ENCODE results near the gene ALDH1B1.
A peak's percentile ranks its signal among the peaks of the same experiment; 100 is the strongest.

ALDH1B1 gene

DNA sequence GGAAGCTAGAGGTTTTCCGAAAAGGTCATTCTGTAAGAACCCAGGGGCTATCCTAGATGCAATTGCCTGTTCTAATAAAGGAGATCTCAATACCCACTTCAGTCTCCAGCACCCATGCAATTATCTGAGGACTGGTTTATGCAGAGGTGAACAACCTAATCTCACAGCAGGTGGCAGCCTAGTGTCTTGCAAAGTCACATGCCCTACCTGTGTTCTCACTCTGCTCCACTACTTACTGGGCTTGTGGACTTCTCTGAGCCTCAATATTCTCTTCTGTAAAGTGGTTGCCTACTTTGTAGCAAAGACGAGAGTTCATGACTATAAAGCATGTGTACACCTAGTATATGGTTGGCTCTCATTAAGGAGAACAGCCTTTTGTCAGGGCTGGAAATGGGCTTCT, 21.0 kb upstream of the ALDH1B1 start:
- no peaks in the 10 kb centered on the region for H3K9me2 ChIP-seq (replicated peaks; ENCODE audit: insufficient read depth, low read length)

GRCh38 chr9:38372762-38373619, 19.5 kb upstream of the ALDH1B1 start:
- H3K9ac ChIP-seq (ENCODE audit: low read length) = no peak overlapping the region
- H3K9me3 ChIP-seq (ENCODE audit: insufficient read depth, low read length) = no peaks in the 10 kb centered on the region
- H3K27ac ChIP-seq (ENCODE audit: low read depth, low read length) = no peak overlapping the region
- H3K27me3 ChIP-seq (ENCODE audit: low read length) = no peaks in the 10 kb centered on the region
- H3K79me2 ChIP-seq (ENCODE audit: insufficient read depth, low read length) = no peaks in the 10 kb centered on the region
- no peaks in the 10 kb centered on the region for H3K9me2 ChIP-seq (replicated peaks; ENCODE audit: insufficient read depth, low read length)
- H2AFZ ChIP-seq (ENCODE audit: low read depth, low read length, severe bottlenecking) = no peak overlapping the region
- TF ChIP-seq, protein P1, sequence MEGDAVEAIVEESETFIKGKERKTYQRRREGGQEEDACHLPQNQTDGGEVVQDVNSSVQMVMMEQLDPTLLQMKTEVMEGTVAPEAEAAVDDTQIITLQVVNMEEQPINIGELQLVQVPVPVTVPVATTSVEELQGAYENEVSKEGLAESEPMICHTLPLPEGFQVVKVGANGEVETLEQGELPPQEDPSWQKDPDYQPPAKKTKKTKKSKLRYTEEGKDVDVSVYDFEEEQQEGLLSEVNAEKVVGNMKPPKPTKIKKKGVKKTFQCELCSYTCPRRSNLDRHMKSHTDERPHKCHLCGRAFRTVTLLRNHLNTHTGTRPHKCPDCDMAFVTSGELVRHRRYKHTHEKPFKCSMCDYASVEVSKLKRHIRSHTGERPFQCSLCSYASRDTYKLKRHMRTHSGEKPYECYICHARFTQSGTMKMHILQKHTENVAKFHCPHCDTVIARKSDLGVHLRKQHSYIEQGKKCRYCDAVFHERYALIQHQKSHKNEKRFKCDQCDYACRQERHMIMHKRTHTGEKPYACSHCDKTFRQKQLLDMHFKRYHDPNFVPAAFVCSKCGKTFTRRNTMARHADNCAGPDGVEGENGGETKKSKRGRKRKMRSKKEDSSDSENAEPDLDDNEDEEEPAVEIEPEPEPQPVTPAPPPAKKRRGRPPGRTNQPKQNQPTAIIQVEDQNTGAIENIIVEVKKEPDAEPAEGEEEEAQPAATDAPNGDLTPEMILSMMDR (IDR thresholded peaks at IDR 0.05; ENCODE audit: insufficient read depth, low read length, poor library complexity, severe bottlenecking) = no peak
- no peak for TF ChIP-seq EZH2phosphoT487 (conservative IDR thresholded peaks at IDR 0.05; ENCODE audit: low read length)
- H3K4me2 ChIP-seq (ENCODE audit: low read depth, low read length, poor library complexity, severe bottlenecking) = no peak overlapping the region
- no peaks in the 10 kb centered on the region for H4K20me1 ChIP-seq (ENCODE audit: low read depth, low read length)
- no peaks in the 10 kb centered on the region for H3K36me3 ChIP-seq (ENCODE audit: low read length)
- no peaks in the 10 kb centered on the region for H3F3A ChIP-seq (ENCODE audit: insufficient read depth)
- no peak overlapping the region for H3K4me3 ChIP-seq (ENCODE audit: insufficient read depth, low read length, poor library complexity, severe bottlenecking)

More for the DNA sequence above, 21.0 kb upstream of the ALDH1B1 start:
- H3K4me3 ChIP-seq (ENCODE audit: insufficient read depth, low read length, poor library complexity, severe bottlenecking) = no peak overlapping the region
- no peaks in the 10 kb centered on the region for H3K79me2 ChIP-seq (ENCODE audit: insufficient read depth, low read length)
- H3K9me3 ChIP-seq (ENCODE audit: insufficient read depth, low read length) = no peaks in the 10 kb centered on the region
- no peaks in the 10 kb centered on the region for H3K36me3 ChIP-seq (ENCODE audit: low read length)
- no peak overlapping the region for H2AFZ ChIP-seq (ENCODE audit: low read depth, low read length, severe bottlenecking)
- H4K20me1 ChIP-seq (ENCODE audit: low read depth, low read length) = no peaks in the 10 kb centered on the region
- TF ChIP-seq, protein P1 (IDR thresholded peaks at IDR 0.05; ENCODE audit: insufficient read depth, low read length, poor library complexity, severe bottlenecking) = peak; percentile 10
- no peak for TF ChIP-seq EZH2phosphoT487 (conservative IDR thresholded peaks at IDR 0.05; ENCODE audit: low read length)
- no peak overlapping the region for H3K4me2 ChIP-seq (ENCODE audit: low read depth, low read length, poor library complexity, severe bottlenecking)
- no peak overlapping the region for H3K9ac ChIP-seq (ENCODE audit: low read length)
- H3F3A ChIP-seq (ENCODE audit: insufficient read depth) = no peaks in the 10 kb centered on the region
- H3K27me3 ChIP-seq (ENCODE audit: low read length) = no peaks in the 10 kb centered on the region
- no peak overlapping the region for H3K27ac ChIP-seq (ENCODE audit: low read depth, low read length)

DNA sequence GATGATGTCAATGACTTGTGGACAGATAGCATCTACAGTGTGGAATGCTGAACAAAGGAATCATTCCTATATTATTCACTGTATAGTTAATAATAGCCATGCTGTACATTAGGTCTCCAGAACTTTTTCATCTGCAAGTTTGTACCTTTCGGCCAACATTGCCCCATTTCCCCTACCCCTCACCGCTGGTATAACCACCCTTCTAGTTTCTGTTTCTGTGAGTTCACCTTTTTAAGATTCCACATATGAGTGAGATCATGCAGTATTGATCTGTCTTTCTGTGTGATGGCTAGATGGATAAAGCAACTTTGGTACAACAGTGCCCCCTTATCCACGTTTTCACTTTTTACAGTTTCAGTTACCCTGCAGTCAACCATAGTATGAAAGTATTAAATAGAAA, 18.8 kb upstream of the ALDH1B1 start:
- Histone ChIP-seq H3K9ac (ENCODE audit: low read length) (no peak overlapping the region), H3F3A (ENCODE audit: insufficient read depth) (no peaks in the 10 kb centered on the region), H3K36me3 (ENCODE audit: low read length) (no peaks in the 10 kb centered on the region), H3K27me3 (ENCODE audit: low read length) (no peaks in the 10 kb centered on the region), H3K4me2 (ENCODE audit: low read depth, low read length, poor library complexity, severe bottlenecking) (no peak overlapping the region), H2AFZ (ENCODE audit: low read depth, low read length, severe bottlenecking) (no peak overlapping the region), H3K9me2 (replicated peaks; ENCODE audit: insufficient read depth, low read length) (no peaks in the 10 kb centered on the region), H3K4me3 (ENCODE audit: insufficient read depth, low read length, poor library complexity, severe bottlenecking) (no peak overlapping the region), H3K27ac (ENCODE audit: low read depth, low read length) (no peak overlapping the region), H3K79me2 (ENCODE audit: insufficient read depth, low read length) (no peaks in the 10 kb centered on the region), H4K20me1 (ENCODE audit: low read depth, low read length) (no peaks in the 10 kb centered on the region), H3K9me3 (ENCODE audit: insufficient read depth, low read length) (no peaks in the 10 kb centered on the region)
- no peak for TF ChIP-seq EZH2phosphoT487 (conservative IDR thresholded peaks at IDR 0.05; ENCODE audit: low read length)
- TF ChIP-seq, protein P1 (IDR thresholded peaks at IDR 0.05; ENCODE audit: insufficient read depth, low read length, poor library complexity, severe bottlenecking) = no peak

Data from SU-DHL-6 (cell line).